Measurements from ENCODE around the gene TWF2.

The TWF2 gene

DNA sequence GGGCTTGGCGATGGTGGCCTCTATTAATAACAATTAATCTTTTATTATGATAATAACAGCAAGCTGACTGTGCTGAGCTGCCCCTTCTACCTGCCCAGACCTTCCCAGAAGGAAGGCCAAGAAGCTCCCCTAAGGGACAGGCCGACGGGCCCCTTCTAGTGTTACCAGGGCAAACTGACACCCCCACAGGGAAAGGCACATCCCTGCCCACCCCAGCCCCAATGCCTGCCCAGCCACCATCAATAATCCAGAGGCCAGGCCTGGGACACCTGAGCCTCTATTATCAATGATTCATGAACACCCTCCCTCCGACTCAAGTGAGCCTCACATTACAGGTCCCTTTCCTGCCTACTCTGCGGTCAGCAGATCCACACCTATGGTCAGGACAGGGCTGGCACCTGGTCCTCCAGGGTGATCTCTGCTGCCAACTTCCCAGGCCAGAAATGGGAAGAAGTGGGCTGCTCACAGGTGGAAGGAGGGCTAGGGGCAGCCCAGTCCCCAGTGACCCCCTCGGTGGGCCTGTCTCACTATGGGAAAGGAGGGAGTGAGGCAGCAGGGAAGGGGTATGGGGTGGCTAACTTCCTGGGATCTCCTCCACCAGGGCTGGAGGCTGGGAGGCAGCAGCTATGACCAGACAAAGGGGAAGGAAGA is 1.8 kb downstream of the TWF2 start:
- no peak for DNase-seq

DNA sequence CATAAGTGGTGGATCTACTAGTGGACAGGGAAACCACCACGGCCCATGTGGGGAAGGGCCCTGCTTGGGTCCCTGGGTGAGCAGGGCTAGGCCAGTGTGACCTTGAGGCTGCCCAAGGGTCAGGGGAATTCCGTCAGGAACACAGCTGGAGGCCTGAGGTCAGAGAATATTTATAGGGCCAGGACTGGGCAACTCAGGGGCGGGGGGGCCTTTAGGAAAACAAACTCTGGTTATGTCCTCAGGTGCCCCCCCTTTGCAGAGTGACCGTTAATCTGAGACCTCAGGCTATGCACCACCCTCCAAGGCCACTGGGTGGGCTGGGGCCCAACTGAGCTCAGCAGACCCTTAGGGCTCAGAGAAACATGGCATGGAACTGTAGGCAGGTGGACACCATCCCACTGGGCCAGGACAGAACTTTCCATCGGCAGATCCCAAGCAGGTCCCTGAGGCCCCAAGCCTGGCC is 2.5 kb downstream of the TWF2 start:
- no peak for DNase-seq

- no peak for DNase-seq
These were observed 4.2 kb downstream of the TWF2 start for GRCh38 chr3:52234516-52235447.

- no peak for DNase-seq
These were observed 5.0 kb downstream of the TWF2 start for GRCh38 chr3:52233968-52234367.

GRCh38 chr3:52233108-52233591 is 5.8 kb downstream of the TWF2 start:
- no peak for DNase-seq

DNA sequence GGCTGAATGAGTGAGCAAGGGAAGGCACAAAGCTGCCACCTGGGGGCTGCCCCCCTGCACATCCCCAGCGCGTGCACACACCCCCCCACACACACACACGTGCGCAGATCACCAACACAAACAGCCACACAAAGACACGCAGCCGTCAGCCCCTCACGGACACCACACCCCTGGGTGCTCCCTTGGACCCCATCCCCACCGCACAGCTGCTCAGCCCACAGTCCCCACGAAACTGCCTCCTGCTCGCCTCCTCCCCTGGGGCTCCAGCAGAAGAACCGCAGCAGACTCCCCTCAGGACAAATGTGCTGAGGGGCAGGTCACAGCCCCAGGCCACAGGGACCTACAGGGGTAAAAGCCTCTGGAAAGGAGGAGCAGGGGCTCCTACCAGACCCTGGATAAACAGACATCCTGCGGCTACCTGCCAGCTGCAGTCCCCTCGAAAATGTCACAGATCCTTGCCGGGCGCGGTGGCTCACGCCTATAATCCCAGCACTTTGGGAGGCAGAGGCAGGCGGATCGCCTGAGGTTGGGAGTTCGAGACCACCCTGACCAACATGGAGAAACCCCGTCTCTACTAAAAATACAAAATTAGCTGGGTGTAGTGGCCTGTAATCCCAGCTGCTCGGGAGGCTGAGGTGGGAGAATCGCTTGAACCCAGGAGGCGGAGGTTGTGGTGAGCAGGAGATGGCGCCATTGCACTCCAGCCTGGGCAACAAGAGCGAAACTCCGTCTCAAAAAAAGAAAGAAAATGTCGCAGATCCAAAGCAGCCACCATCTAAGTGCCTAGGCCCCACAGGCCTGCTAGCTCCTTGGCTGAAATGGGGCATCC is 6.5 kb downstream of the TWF2 start:
- DNase-seq: no peak

DNA sequence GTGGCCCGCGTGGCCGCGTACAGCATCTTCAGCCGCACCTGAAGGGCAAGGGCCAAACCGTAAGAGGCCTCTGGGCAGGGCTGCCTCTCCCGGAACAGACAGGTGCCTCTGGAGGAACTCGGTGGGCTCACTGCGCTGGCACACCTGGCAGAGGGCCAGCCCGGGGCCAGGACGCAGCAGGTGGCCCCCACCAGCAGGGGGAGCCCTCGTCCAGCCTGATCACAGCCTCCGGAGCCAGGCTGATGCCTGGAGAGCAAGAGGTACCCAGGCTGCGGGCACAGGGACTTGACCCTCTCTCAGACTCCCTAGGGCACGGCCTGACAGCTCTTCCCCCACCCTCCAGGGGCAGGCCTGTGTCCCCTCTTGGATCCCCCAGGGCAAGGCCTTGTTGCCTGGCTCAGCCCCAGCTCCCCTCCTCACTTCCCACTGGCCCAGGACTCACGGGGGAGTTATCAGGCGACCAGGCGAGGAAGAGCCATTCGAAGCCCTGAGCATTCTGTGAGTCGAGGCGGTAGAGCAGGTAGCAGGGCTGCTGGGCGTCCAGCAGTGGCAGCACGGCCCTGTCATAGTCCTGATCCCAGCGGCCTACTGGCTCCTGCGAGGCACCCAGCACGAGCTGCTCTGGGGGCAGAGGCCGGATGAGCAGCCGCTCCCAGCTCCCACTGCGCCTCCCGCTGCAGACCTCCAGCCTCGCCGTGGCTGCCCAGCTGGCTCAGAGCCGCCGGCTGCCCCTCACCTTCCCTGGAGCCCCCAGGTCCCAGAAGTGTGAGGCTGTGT is 7.3 kb downstream of the TWF2 start:
- peak; percentile 81 for DNase-seq

GRCh38 chr3:52230889-52231499 is 8.0 kb downstream of the TWF2 start:
- DNase-seq: no peak

GRCh38 chr3:52230461-52230860 is 8.5 kb downstream of the TWF2 start:
- no peak for DNase-seq

- DNase-seq: no peak
These were observed 9.3 kb downstream of the TWF2 start for GRCh38 chr3:52229656-52230055.

DNA sequence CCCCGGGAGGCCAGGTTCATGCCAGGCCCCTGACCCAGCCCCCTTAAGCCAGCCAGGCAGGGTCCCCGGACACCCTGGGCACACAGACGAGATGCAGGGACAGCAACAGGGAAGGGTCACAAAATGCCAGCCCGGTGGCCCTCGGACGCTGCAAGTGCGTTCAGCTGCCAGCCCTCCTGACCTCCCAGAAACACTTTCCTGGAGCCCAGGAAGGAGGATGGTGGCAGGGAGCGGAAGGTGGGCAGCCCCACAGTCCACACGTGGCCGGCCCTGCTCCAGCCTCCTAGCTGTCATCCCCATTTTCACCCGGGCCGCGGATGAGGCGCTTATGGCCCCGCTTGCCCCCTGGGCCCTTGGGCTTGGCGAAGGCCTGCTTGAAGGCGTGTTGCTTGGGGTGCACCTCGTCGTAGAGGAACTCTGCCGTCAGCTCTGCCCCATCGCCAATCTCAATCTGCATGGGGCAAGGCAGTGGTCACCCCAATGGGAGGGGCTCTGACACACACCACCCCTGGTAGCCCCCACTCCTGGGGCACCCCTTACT is 10.1 kb downstream of the TWF2 start:
- no peak for DNase-seq

GRCh38 chr3:52228266-52228665 is 10.7 kb downstream of the TWF2 start:
- DNase-seq: no peak

DNA sequence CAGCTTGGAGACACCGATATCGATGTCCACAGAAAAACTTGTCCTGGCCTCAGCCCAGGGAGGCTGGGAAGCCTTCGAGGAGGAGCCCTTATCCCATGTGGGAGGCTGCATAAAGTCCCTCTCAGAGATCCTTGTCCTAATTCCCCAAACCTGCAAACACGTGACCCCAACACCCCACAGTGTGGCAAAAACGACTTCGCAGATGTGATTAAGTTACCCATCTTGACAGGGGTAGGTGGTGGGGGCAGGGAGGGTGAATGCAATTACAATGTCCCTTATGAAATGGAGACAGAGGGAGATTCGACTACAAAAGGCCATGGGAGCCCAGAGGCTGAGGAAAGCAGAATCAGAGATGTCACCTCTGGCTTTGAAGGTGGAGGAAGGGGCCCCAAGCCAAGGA is 11.2 kb downstream of the TWF2 start:
- DNase-seq: no peak

DNA sequence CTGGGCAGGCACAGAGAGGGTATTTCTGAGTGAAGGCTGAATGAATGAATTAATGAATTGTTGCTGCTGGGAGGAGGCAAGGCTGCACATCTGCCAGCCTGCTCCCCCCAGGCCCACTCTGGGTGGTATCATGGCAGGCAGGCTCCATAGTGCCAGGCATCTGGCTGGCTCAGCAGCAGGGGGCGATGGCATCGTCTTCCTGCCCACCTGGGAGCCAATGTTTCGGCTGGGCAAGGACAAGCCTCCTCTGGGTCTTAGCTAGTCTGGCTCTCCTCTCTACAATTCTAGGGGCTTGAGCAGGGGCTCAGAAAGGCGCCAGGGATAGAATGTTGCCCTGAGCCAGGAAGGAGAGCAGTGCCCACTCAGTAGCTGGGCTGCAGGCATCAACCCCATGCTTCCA is 11.8 kb downstream of the TWF2 start:
- no peak for DNase-seq

DNA sequence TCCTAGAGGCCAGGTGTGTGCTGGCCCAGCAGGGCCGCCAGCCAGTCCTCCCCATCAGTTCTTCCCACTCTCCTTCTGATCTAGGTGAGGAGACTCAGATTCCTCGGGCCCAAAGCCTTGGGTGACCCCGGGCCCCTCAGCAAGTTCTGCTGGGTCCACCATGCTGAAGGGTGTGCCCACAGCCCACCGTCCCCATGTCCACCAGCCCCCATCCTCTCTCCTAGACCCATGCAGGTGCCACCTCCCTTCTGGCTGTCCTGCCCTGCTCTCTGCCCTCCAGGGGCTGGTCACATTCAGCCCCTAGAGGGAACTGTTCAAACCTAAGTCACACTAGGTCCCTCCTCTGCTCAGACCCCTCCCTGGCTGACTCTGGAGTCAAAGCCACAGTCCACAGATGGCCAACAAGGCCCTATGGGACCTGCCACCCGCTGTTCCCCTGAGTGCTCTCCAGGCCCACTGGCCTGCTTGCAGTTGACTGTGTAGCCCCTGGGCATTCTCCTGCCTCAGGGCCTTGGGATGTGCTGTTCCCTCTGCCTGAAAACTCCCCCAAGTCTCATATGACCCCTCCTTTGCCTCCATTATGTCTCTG is 12.6 kb downstream of the TWF2 start:
- no peak for DNase-seq

DNA sequence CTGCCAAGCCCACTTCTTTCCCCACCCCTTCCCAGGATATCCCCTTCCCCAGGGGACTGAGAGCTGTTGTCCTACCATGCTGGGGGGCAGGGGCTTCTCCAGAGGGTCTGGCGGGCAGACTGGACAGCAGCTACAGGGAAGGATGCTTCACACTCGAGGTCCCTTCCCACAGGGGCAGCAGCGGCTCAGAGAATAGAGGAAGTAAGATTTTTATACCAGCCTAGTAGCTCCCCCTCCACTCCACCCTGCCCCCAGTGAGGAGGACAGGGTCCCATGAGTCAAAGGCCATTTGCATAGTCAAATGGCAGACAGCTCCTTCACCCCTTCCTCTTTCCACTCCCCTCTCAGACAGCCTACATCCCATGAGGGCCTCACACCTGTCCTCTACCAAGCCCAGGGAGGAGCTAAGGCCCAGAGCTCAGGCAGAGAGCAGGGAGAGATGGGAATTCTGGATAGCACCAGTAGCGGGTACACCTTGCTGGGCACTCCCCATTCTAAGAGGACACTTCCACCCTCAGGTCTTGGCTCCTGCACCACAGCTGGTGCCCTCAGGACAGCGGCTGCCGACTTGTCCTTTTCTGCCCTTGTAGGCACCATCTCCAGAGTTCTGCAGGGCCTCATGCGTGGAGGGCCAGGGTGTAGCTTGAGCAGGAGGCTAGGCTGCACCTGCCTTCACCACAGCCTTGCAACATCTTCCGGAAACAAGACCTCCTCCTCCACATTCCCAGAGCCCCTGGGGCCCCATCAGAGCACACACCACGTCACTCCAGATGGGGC is 13.3 kb downstream of the TWF2 start, which contains the start of gene TLR9:
Gene TLR9 (minus strand): TSS at position 194 of the 777 bp plus-strand sequence. CDS start 116 bp downstream, at position 78.
- DNase-seq: no peak

GRCh38 chr3:52223449-52224408 is 15.2 kb downstream of the TWF2 start:
- no peak for DNase-seq

- DNase-seq: no peak
These were observed 16.4 kb downstream of the TWF2 start for GRCh38 chr3:52222319-52223221.

Measured in central memory CD4-positive, alpha-beta T cell (primary cell).